VCaP (cell line): ENCODE measurements around the gene GRM7.
A peak's percentile ranks its signal among the peaks of the same experiment; 100 is the strongest.

Experiments used
- H3K27ac ChIP-seq: fragments of 450-650 bp; 2 replicates; pipeline ENCODE4 v1.5.1; 2017
- TF ChIP-seq, protein P1 (sequence below): fragments of 450-650 bp; conservative IDR thresholded peaks from 2 replicates; pipeline ENCODE4 v1.5.1; 2017; ENCODE audit warnings: mild to moderate bottlenecking, moderate library complexity

The GRM7 gene

DNA sequence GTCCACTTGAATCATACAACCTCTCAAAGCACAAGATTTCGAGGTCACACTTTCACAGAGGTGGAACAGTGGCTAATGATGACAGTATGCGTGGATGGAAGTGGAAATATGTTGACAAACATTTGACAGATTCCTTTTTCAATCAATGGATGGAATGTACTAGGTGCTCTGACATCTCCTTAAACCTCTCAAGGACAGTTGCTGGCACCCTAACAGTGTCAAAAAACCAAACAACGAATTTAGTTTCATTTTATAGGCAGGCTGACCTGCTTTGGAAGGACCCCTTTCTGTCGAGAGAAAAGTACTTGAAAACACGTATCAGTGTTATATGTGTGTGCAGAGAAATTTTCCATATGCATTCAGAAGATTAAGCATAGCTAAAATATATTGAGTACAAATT lies 861.0 kb downstream of the GRM7 start:
- H3K27ac ChIP-seq = no peak overlapping the region
- TF ChIP-seq, protein P1, sequence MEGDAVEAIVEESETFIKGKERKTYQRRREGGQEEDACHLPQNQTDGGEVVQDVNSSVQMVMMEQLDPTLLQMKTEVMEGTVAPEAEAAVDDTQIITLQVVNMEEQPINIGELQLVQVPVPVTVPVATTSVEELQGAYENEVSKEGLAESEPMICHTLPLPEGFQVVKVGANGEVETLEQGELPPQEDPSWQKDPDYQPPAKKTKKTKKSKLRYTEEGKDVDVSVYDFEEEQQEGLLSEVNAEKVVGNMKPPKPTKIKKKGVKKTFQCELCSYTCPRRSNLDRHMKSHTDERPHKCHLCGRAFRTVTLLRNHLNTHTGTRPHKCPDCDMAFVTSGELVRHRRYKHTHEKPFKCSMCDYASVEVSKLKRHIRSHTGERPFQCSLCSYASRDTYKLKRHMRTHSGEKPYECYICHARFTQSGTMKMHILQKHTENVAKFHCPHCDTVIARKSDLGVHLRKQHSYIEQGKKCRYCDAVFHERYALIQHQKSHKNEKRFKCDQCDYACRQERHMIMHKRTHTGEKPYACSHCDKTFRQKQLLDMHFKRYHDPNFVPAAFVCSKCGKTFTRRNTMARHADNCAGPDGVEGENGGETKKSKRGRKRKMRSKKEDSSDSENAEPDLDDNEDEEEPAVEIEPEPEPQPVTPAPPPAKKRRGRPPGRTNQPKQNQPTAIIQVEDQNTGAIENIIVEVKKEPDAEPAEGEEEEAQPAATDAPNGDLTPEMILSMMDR = no peak

DNA sequence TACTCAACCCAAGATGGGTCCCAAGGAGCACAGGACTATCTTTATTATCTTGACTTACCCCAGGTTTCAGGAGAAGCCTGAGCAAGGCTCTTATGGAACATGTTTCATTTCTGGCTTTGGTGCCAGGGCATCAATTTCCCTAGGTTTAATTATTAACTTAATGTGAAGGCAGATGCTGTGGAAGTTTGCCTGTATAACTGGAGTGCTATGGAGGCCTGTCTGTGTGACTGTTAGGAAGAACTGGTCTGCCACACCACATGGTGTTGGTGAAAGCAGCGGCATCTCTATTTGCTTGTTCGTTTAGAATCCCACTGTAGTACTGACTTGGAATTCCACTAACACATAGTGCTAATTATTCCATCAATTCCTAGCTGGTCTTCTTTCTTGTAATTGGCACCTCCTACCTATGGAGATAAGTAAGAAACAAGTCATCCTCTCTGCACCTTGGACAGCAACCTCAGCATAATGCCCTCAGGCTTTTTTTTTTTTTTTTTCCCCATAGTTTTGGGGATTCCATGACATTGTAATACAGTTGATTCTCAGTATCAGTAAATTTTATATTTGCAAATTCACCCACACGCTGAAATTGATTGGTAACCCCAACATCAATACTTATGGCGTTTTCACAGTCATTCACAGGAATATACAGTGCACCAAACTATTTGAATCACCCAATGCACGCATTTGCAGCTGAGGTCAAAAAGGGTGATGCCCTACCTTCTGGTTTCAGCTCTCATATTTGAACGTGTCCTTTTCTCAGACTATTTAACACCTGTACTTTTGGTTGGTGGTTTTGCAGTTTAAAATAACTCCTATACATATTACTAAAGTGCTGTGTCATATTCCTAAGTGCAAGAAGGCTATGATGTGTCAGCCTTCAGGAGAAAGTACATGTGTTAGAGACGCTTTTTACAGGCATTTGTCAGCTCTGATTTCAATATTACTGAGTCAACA lies 867.9 kb downstream of the GRM7 start:
- H3K27ac ChIP-seq = peak overlapping the region; percentile 22; the same call in 1 of the 2 replicates
- TF ChIP-seq, protein P1 = no peak

DNA sequence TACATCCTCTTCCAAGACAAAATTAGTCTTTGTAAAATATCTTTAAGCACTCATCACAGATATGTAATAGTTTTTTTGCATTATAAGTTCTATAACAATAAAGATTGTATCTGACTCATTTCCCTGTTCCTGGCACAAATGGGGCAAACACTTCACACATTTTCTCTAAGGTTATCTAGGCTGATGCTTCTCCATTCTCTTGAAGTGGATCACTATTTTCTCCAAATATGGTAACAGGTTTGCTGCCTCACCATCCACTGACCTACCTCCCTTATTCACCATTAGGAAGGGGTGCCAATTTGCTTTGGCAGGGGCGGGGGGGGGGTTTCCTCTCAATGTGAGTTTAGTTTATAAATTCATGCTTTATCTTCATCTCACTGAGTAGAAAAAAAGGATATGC lies 873.0 kb downstream of the GRM7 start:
- no peak overlapping the region for H3K27ac ChIP-seq
- TF ChIP-seq, protein P1 = no peak

DNA sequence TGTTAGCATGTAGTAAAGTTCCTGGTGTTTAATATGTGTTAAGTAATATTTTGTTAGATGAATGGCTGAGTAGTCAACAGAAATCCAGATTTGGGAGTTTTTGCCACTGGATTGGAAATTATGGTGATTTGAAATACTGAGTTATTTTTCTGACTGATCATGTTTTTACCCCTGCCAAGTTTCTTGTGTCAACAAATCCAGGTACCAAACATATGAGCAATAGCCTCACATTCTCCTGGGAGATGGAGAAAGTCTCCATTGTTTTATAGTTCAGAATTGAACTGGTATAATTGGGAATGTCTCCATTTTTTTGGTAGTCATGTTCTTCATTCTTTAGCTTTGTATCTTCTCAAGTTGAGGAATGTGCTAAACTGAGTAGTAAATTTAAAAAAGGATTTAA lies 873.5 kb downstream of the GRM7 start:
- H3K27ac ChIP-seq = no peak overlapping the region
- TF ChIP-seq, protein P1 = no peak

DNA sequence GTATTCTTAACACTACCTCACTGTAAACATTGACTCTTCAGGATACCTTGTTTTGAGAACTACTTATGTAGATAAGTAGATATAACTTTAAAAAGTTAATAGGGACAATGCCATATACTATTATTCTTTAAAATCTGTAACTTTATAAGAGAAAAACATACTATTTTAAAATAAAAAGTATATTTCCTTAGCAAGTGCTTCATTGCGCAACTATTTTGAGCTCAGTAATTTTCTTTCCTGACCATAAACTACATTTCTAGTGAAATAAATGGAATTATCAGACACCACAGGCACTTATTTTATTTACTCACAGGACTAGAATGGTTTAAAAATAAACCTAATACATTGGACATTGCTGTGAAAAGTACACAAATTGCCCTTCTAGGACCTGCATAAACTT lies 876.3 kb downstream of the GRM7 start:
- H3K27ac ChIP-seq = no peak overlapping the region
- TF ChIP-seq, protein P1 = no peak

DNA sequence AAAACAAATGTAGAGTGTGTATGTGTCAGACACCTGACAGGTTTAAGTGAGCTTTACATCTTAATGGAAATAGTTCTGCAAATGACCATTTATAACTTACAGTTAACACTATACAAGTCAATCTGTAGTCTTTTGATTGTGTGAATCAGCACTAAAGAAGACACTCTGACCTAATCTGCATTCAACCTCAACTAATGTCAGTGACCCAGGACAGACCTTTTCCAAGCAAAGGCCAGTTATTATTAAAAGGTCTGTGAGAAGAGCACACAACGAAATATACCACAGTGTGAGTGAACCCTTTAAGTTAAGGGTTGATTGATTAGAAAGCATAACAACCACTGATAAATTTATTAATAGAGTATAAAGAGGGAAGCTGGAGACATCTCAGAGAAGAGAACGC lies 878.8 kb downstream of the GRM7 start:
- TF ChIP-seq, protein P1 = no peak
- H3K27ac ChIP-seq = no peak overlapping the region

DNA sequence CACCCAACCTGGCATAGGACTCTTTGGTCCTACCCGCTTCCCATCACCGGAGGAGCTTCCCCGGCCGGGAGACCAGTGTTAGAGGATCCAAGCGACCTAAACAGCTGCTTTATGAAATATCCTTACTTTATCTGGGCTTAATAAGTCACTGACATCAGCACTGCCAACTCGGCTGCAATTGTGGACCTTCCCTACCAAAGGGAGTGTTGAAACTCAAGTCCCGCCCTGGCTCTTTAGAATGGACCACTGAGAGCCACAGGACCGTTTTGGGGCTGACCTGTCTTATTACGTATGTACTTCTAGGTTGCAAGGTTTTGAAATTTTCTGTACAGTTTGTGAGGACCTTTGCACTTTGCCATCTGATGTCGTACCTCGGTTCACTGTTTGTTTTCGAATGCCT lies 879.5 kb downstream of the GRM7 start:
- TF ChIP-seq, protein P1 = no peak
- H3K27ac ChIP-seq = no peak overlapping the region
